Neural progenitor cell (in vitro differentiated cells): ENCODE measurements around the gene CYP3A5.

Experiments used
- EZH2 ChIP-seq: fragments of 200-600 bp; sonication (generic); IDR thresholded peaks from 2 replicates; pipeline ENCODE4 v1.6.1; 2017; ENCODE audit warnings: antibody characterized with exemption, mild to moderate bottlenecking, moderate library complexity
- EZH2phosphoT487 ChIP-seq: fragments of 200-600 bp; sonication (generic); IDR thresholded peaks from 2 replicates; pipeline ENCODE4 v1.6.1; 2017; ENCODE audit warnings: antibody characterized with exemption
- TF ChIP-seq, protein P1 (sequence below): fragments of 200-600 bp; sonication (generic); IDR thresholded peaks from 2 replicates; pipeline ENCODE4 v1.5.1; 2017; ENCODE audit warnings: antibody characterized with exemption, mild to moderate bottlenecking

DNA sequence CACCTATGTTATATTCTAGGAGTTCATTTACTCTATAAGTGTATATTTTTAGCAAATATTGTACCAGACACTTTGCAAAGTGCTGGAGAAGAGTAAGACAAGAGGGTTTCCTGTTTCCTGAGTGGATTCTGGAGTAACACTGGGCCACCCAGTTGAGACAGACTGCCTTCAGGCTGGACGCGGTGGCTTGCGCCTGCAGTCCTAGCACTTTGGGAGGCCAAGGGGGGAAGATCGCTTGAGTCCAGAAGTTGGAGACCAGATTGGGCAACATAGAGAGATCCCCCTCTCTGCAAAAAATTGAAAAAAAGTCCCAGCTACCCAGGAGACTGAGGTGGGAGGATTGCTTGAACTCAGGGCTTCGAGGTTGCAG is 63.8 kb downstream of the CYP3A5 start:
- TF ChIP-seq, protein P1, sequence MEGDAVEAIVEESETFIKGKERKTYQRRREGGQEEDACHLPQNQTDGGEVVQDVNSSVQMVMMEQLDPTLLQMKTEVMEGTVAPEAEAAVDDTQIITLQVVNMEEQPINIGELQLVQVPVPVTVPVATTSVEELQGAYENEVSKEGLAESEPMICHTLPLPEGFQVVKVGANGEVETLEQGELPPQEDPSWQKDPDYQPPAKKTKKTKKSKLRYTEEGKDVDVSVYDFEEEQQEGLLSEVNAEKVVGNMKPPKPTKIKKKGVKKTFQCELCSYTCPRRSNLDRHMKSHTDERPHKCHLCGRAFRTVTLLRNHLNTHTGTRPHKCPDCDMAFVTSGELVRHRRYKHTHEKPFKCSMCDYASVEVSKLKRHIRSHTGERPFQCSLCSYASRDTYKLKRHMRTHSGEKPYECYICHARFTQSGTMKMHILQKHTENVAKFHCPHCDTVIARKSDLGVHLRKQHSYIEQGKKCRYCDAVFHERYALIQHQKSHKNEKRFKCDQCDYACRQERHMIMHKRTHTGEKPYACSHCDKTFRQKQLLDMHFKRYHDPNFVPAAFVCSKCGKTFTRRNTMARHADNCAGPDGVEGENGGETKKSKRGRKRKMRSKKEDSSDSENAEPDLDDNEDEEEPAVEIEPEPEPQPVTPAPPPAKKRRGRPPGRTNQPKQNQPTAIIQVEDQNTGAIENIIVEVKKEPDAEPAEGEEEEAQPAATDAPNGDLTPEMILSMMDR, result no peak
- TF ChIP-seq EZH2 (no peak), EZH2phosphoT487 (no peak)
